ENCODE results near the gene ELAC2. TPM values are rescaled to one million over a fixed set of nuclear protein-coding genes. Genes with fewer than 3 reads are reported as not detected.
"Not testable (repeated sequence)": the region's sequence is repeated elsewhere in the genome, so short reads cannot be mapped to it uniquely, and the experiment has no call there.

The ELAC2 gene
- total RNA-seq, 1 experiment from 2014 or later = 119 TPM

GRCh38 chr17:12995106-12995895 is 22.5 kb downstream of the ELAC2 start:
- DNase-seq (ENCODE audit: low spot score) = no peak
- in situ Hi-C loops (cut with HindIII; ENCODE audit: low sequenced_read_pairs) = no loop called here

- no peak for DNase-seq (ENCODE audit: low spot score)
- in situ Hi-C loops (cut with HindIII; ENCODE audit: low sequenced_read_pairs) = no loop called here
These were observed 23.3 kb downstream of the ELAC2 start for GRCh38 chr17:12994341-12995074.

GRCh38 chr17:12993631-12994030 is 24.2 kb downstream of the ELAC2 start:
- in situ Hi-C loops (cut with HindIII; ENCODE audit: low sequenced_read_pairs) = no loop called here
- DNase-seq (ENCODE audit: low spot score) = no peak

GRCh38 chr17:12992676-12993075 is 25.2 kb downstream of the ELAC2 start:
- in situ Hi-C loops (cut with HindIII; ENCODE audit: low sequenced_read_pairs) = no loop called here
- DNase-seq (ENCODE audit: low spot score) = peak; percentile 38

- in situ Hi-C loops (cut with HindIII; ENCODE audit: low sequenced_read_pairs) = no loop called here
- DNase-seq (ENCODE audit: low spot score) = no peak
These were observed 26.9 kb downstream of the ELAC2 start for GRCh38 chr17:12990926-12991325.

GRCh38 chr17:12990041-12990808 is 27.6 kb downstream of the ELAC2 start:
- in situ Hi-C loops (cut with HindIII; ENCODE audit: low sequenced_read_pairs) = no loop called here
- peak; percentile 98 for DNase-seq (ENCODE audit: low spot score)

GRCh38 chr17:12987120-12987519 is 30.7 kb downstream of the ELAC2 start:
- in situ Hi-C loops (cut with HindIII; ENCODE audit: low sequenced_read_pairs) = no loop called here
- DNase-seq (ENCODE audit: low spot score) = no peak

- DNase-seq (ENCODE audit: low spot score) = peak; percentile 88
- in situ Hi-C loops (cut with HindIII; ENCODE audit: low sequenced_read_pairs) = no loop called here
These were observed 32.2 kb downstream of the ELAC2 start for GRCh38 chr17:12985431-12986293.

GRCh38 chr17:12983991-12984884 is 33.6 kb downstream of the ELAC2 start:
- in situ Hi-C loops (cut with HindIII; ENCODE audit: low sequenced_read_pairs) = no loop called here
- peak; percentile 92 for DNase-seq (ENCODE audit: low spot score)

GRCh38 chr17:12982224-12982623 is 35.6 kb downstream of the ELAC2 start:
- in situ Hi-C loops (cut with HindIII; ENCODE audit: low sequenced_read_pairs) = no loop called here
- DNase-seq (ENCODE audit: low spot score) = no peak

GRCh38 chr17:12979826-12980500 is 37.9 kb downstream of the ELAC2 start:
- no peak for DNase-seq (ENCODE audit: low spot score)
- in situ Hi-C loops (cut with HindIII; ENCODE audit: low sequenced_read_pairs) = no loop called here

- in situ Hi-C loops (cut with HindIII; ENCODE audit: low sequenced_read_pairs) = no loop called here
- DNase-seq (ENCODE audit: low spot score) = no peak
These were observed 38.6 kb downstream of the ELAC2 start for GRCh38 chr17:12979246-12979645.

GRCh38 chr17:12978787-12979186 is 39.0 kb downstream of the ELAC2 start:
- in situ Hi-C loops (cut with HindIII; ENCODE audit: low sequenced_read_pairs) = not testable (repeated sequence)

GRCh38 chr17:12977008-12977751 is 40.6 kb downstream of the ELAC2 start:
- DNase-seq (ENCODE audit: low spot score) = no peak
- in situ Hi-C loops (cut with HindIII; ENCODE audit: low sequenced_read_pairs) = no loop called here

More at GRCh38 chr17:12978787-12979186, 39.0 kb downstream of the ELAC2 start:
- not testable (repeated sequence) for DNase-seq (ENCODE audit: low spot score)

GRCh38 chr17:12974005-12974531 is 43.8 kb downstream of the ELAC2 start:
- in situ Hi-C loops (cut with HindIII; ENCODE audit: low sequenced_read_pairs) = no loop called here
- no peak for DNase-seq (ENCODE audit: low spot score)

- in situ Hi-C loops (cut with HindIII; ENCODE audit: low sequenced_read_pairs) = no loop called here
- DNase-seq (ENCODE audit: low spot score) = peak; percentile 89
These were observed 44.3 kb downstream of the ELAC2 start for GRCh38 chr17:12973496-12974004.
